ENCODE results near the gene TMEM255A.

DNA sequence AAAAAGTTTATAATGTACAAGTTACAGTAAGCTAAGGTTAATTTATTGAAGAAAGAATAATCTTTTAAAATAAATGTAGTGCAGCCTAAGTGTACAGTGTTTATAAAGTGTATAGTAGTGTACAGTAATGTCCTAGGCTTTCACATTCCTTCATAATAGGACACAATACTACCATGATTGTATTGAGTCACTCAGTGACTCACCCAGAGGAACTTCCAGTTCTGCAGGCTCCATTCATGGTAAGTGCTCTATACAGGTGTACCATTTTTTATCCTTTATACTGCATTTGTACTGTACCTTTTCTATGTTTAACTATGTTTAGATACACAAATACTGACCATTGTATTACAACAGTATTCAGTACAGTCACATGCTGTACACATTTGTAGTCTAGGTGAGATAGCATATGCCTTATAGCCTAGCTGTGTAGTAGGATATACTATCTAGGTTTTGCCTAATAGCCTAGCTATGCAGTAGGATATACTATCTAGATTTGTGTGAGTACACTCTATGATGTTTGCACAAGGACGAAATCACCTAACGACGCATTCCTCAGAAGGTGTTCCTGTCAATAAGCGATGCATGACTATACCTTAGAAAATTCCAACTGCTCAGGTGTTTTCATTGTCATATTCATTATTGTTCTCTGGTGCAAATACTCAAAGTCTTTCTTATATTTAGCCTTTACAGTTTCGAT is 5.5 kb upstream of the TMEM255A start:
- TF ChIP-seq CTCF (IDR thresholded peaks at IDR 0.05; ENCODE audit: insufficient read depth, low read length, poor library complexity, severe bottlenecking) = no peak
- TF ChIP-seq EZH2phosphoT487 (conservative IDR thresholded peaks at IDR 0.05; ENCODE audit: low read length) = no peak

All from SU-DHL-6 (cell line).